Measurements from ENCODE around the gene RALGAPB. TPM values are rescaled to one million over a fixed set of nuclear protein-coding genes. Genes with fewer than 3 reads are reported as not detected.

The RALGAPB gene
- total and polyA plus RNA-seq, 4 donors = 32.8 to 53.6 (median 36.2) TPM

GRCh38 chr20:38610521-38610920 lies 137.9 kb downstream of the RALGAPB start:
- 97% methylated on average over 4 of the region's 5 CpGs for WGBS (ENCODE audit: insufficient coverage)
- DNase-seq (ENCODE audit: low read depth in 4 of 6, low spot score in 6 of 6) = no peak

GRCh38 chr20:38612751-38613515 lies 140.3 kb downstream of the RALGAPB start:
- no peaks in the 10 kb centered on the region for H3K4me1 ChIP-seq (ENCODE audit: control insufficient read depth, insufficient read depth, low read length)
- WGBS (ENCODE audit: insufficient coverage) = 100% methylated on average over 2 of the region's 5 CpGs
- H3K27ac ChIP-seq (ENCODE audit: low read depth, low read length) = no peak overlapping the region
- peak in 1 of 6 donors; percentile 22 for DNase-seq (ENCODE audit: low read depth in 4 of 6, low spot score in 6 of 6)
- H3K4me3 ChIP-seq (ENCODE audit: low read depth, low read length) = no peak overlapping the region
- no peaks in the 10 kb centered on the region for H3K36me3 ChIP-seq (ENCODE audit: control insufficient read depth, insufficient read depth, low read length)
- H3K9me3 ChIP-seq (ENCODE audit: control insufficient read depth, insufficient read depth, low read length) = no peaks in the 10 kb centered on the region
- H3K27me3 ChIP-seq (ENCODE audit: control insufficient read depth, insufficient read depth, low read length) = no peaks in the 10 kb centered on the region

More at GRCh38 chr20:38610521-38610920, 137.9 kb downstream of the RALGAPB start:
- Histone ChIP-seq H3K36me3 (ENCODE audit: control insufficient read depth, insufficient read depth, low read length) (no peaks in the 10 kb centered on the region), H3K4me1 (ENCODE audit: control insufficient read depth, insufficient read depth, low read length) (no peaks in the 10 kb centered on the region), H3K27me3 (ENCODE audit: control insufficient read depth, insufficient read depth, low read length) (peaks cover 4% of the 10 kb centered on the region), H3K4me3 (ENCODE audit: low read depth, low read length) (no peak overlapping the region), H3K27ac (ENCODE audit: low read depth, low read length) (no peak overlapping the region), H3K9me3 (ENCODE audit: control insufficient read depth, insufficient read depth, low read length) (no peaks in the 10 kb centered on the region)

- WGBS (ENCODE audit: insufficient coverage) = 87% methylated on average over 12 of the region's 15 CpGs
- Histone ChIP-seq H3K27ac (ENCODE audit: low read depth, low read length) (no peak overlapping the region), H3K9me3 (ENCODE audit: control insufficient read depth, insufficient read depth, low read length) (no peaks in the 10 kb centered on the region), H3K36me3 (ENCODE audit: control insufficient read depth, insufficient read depth, low read length) (no peaks in the 10 kb centered on the region), H3K27me3 (ENCODE audit: control insufficient read depth, insufficient read depth, low read length) (no peaks in the 10 kb centered on the region), H3K4me3 (ENCODE audit: low read depth, low read length) (no peak overlapping the region), H3K4me1 (ENCODE audit: control insufficient read depth, insufficient read depth, low read length) (no peaks in the 10 kb centered on the region)
- no peak for DNase-seq (ENCODE audit: low read depth in 4 of 6, low spot score in 6 of 6)
These were observed 142.6 kb downstream of the RALGAPB start for GRCh38 chr20:38615283-38615682.

- peaks cover 7% of the 10 kb centered on the region for H3K4me1 ChIP-seq (ENCODE audit: control insufficient read depth, insufficient read depth, low read length)
- H3K4me3 ChIP-seq (ENCODE audit: low read depth, low read length) = no peak overlapping the region
- H3K9me3 ChIP-seq (ENCODE audit: control insufficient read depth, insufficient read depth, low read length) = no peaks in the 10 kb centered on the region
- WGBS (ENCODE audit: insufficient coverage) = 82% methylated on average over 3 of the region's 4 CpGs
- no peak overlapping the region for H3K27ac ChIP-seq (ENCODE audit: low read depth, low read length)
- H3K27me3 ChIP-seq (ENCODE audit: control insufficient read depth, insufficient read depth, low read length) = no peaks in the 10 kb centered on the region
- no peaks in the 10 kb centered on the region for H3K36me3 ChIP-seq (ENCODE audit: control insufficient read depth, insufficient read depth, low read length)
- no peak for DNase-seq (ENCODE audit: low read depth in 4 of 6, low spot score in 6 of 6)
These were observed 143.8 kb downstream of the RALGAPB start for GRCh38 chr20:38616457-38616856.

GRCh38 chr20:38617011-38617829 lies 144.6 kb downstream of the RALGAPB start:
- Histone ChIP-seq H3K9me3 (ENCODE audit: control insufficient read depth, insufficient read depth, low read length) (no peaks in the 10 kb centered on the region), H3K4me3 (ENCODE audit: low read depth, low read length) (no peak overlapping the region), H3K36me3 (ENCODE audit: control insufficient read depth, insufficient read depth, low read length) (no peaks in the 10 kb centered on the region), H3K27ac (ENCODE audit: low read depth, low read length) (no peak overlapping the region), H3K27me3 (ENCODE audit: control insufficient read depth, insufficient read depth, low read length) (no peaks in the 10 kb centered on the region), H3K4me1 (ENCODE audit: control insufficient read depth, insufficient read depth, low read length) (peaks cover 7% of the 10 kb centered on the region)
- DNase-seq (ENCODE audit: low read depth in 4 of 6, low spot score in 6 of 6) = no peak
- WGBS (ENCODE audit: insufficient coverage) = 77% methylated on average over 15 of the region's 16 CpGs

GRCh38 chr20:38617830-38618196 lies 145.2 kb downstream of the RALGAPB start:
- Histone ChIP-seq H3K4me3 (ENCODE audit: low read depth, low read length) (no peak overlapping the region), H3K27ac (ENCODE audit: low read depth, low read length) (no peak overlapping the region), H3K9me3 (ENCODE audit: control insufficient read depth, insufficient read depth, low read length) (no peaks in the 10 kb centered on the region), H3K4me1 (ENCODE audit: control insufficient read depth, insufficient read depth, low read length) (peaks cover 7% of the 10 kb centered on the region), H3K36me3 (ENCODE audit: control insufficient read depth, insufficient read depth, low read length) (no peaks in the 10 kb centered on the region), H3K27me3 (ENCODE audit: control insufficient read depth, insufficient read depth, low read length) (no peaks in the 10 kb centered on the region)
- WGBS (ENCODE audit: insufficient coverage) = no CpG with 5 or more reads among the region's 4 CpGs
- DNase-seq (ENCODE audit: low read depth in 4 of 6, low spot score in 6 of 6) = no peak

- WGBS (ENCODE audit: insufficient coverage) = 27% methylated on average over 7 of the region's 9 CpGs
- Histone ChIP-seq H3K4me3 (ENCODE audit: low read depth, low read length) (no peak overlapping the region), H3K4me1 (ENCODE audit: control insufficient read depth, insufficient read depth, low read length) (peaks cover 7% of the 10 kb centered on the region), H3K27me3 (ENCODE audit: control insufficient read depth, insufficient read depth, low read length) (no peaks in the 10 kb centered on the region), H3K9me3 (ENCODE audit: control insufficient read depth, insufficient read depth, low read length) (no peaks in the 10 kb centered on the region), H3K27ac (ENCODE audit: low read depth, low read length) (no peak overlapping the region), H3K36me3 (ENCODE audit: control insufficient read depth, insufficient read depth, low read length) (no peaks in the 10 kb centered on the region)
- peak in 5 of 6 donors; percentile 2 to 88 (median 29) for DNase-seq (ENCODE audit: low read depth in 4 of 6, low spot score in 6 of 6)
These were observed 147.8 kb downstream of the RALGAPB start for GRCh38 chr20:38620441-38620840.

- 87% methylated on average over 3 of the region's 4 CpGs for WGBS (ENCODE audit: insufficient coverage)
- no peaks in the 10 kb centered on the region for H3K27me3 ChIP-seq (ENCODE audit: control insufficient read depth, insufficient read depth, low read length)
- H3K27ac ChIP-seq (ENCODE audit: low read depth, low read length) = no peak overlapping the region
These were observed 150.4 kb downstream of the RALGAPB start for GRCh38 chr20:38623061-38623460.

GRCh38 chr20:38624084-38624483 lies 151.4 kb downstream of the RALGAPB start:
- Histone ChIP-seq H3K27me3 (ENCODE audit: control insufficient read depth, insufficient read depth, low read length) (no peaks in the 10 kb centered on the region), H3K9me3 (ENCODE audit: control insufficient read depth, insufficient read depth, low read length) (no peaks in the 10 kb centered on the region), H3K36me3 (ENCODE audit: control insufficient read depth, insufficient read depth, low read length) (no peaks in the 10 kb centered on the region), H3K4me3 (ENCODE audit: low read depth, low read length) (no peak overlapping the region), H3K27ac (ENCODE audit: low read depth, low read length) (no peak overlapping the region), H3K4me1 (ENCODE audit: control insufficient read depth, insufficient read depth, low read length) (peaks cover 7% of the 10 kb centered on the region)
- WGBS (ENCODE audit: insufficient coverage) = 90% methylated on average over 2 of the region's 2 CpGs
- DNase-seq (ENCODE audit: low read depth in 4 of 6, low spot score in 6 of 6) = no peak

More at GRCh38 chr20:38623061-38623460, 150.4 kb downstream of the RALGAPB start:
- Histone ChIP-seq H3K4me3 (ENCODE audit: low read depth, low read length) (no peak overlapping the region), H3K4me1 (ENCODE audit: control insufficient read depth, insufficient read depth, low read length) (peaks cover 7% of the 10 kb centered on the region), H3K36me3 (ENCODE audit: control insufficient read depth, insufficient read depth, low read length) (no peaks in the 10 kb centered on the region), H3K9me3 (ENCODE audit: control insufficient read depth, insufficient read depth, low read length) (no peaks in the 10 kb centered on the region)
- DNase-seq (ENCODE audit: low read depth in 4 of 6, low spot score in 6 of 6) = no peak

Measured in spinal cord (tissue), 10 donors.